Upper lobe of left lung (tissue), 4 donors: Measurements from ENCODE around the gene CLEC4F.

Experiments
- EP300 ChIP-seq, 4 donors: sonication (generic); formaldehyde crosslinking; IDR thresholded peaks; one replicate each; pipeline ENCODE4 v1.5.1; 2017; ENCODE audit warnings: antibody characterized with exemption in 4 of 4, control low read depth in 2 of 4
- TF ChIP-seq, protein P1 (sequence below), 6 experiments: fragments of 450-650 bp in 4 of 6; fragments of 200-600 bp in 2 of 6; sonication (generic) in 2 of 6; IDR thresholded peaks; one replicate each; pipeline ENCODE4 v1.5.1; 2016 to 2019; ENCODE audit warnings: antibody characterized with exemption in 6 of 6

DNA sequence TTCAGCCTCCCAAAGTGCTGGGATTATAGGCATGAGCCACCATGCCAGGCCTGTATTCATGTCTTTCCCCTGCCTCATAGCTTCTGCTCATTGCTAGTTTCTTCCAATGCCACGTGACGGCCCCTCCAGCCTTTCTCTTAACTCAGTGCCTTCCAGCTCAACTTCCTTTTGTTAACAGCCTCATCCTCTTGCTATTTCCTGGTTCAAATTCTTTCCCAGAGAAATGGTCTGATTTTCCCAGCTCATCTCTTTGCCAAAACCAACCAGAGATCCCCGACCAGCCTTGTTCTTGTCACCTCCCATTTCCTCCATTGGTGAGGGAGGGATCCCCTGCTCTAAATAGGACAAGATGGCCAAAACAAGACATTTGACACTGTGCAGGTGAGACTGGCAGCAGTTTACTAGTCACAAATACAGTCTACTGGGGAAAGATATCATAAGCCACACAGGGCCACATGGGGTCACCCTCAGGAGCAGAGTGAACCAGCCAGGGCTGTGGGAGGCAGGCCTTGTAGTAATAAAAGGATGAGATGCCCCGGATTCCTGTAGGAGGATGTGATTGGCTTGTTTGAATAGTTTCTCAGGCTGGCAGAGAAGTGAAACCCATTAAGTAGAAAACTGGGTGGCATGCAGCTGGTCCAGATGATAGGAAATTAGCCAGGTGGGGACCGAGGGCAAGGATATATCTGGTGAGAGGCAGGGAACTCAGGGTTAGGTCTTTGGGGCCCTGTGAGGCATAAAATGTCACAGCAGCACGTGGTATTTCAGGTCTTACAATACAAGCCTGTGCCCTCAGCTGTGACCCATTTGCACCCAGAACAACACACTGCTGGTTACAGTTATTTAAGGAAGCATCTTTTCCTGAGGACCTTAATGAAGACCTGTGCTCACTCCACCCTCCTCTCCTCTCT lies 8.8 kb upstream of the CLEC4F start:
- TF ChIP-seq, protein P1, sequence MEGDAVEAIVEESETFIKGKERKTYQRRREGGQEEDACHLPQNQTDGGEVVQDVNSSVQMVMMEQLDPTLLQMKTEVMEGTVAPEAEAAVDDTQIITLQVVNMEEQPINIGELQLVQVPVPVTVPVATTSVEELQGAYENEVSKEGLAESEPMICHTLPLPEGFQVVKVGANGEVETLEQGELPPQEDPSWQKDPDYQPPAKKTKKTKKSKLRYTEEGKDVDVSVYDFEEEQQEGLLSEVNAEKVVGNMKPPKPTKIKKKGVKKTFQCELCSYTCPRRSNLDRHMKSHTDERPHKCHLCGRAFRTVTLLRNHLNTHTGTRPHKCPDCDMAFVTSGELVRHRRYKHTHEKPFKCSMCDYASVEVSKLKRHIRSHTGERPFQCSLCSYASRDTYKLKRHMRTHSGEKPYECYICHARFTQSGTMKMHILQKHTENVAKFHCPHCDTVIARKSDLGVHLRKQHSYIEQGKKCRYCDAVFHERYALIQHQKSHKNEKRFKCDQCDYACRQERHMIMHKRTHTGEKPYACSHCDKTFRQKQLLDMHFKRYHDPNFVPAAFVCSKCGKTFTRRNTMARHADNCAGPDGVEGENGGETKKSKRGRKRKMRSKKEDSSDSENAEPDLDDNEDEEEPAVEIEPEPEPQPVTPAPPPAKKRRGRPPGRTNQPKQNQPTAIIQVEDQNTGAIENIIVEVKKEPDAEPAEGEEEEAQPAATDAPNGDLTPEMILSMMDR (IDR thresholded peaks at IDR 0.05), result no peak
- TF ChIP-seq EP300 (IDR thresholded peaks at IDR 0.05), result no peak
